Effector memory CD4-positive, alpha-beta T cell (primary cell): ENCODE data around the gene HDAC7.

Experiments used
- DNase-seq, 3 donors: peaks; one replicate each; pipeline ENCODE4 v3.0.0-alpha.2; 2020
- H3K27ac ChIP-seq: 2 replicates; pipeline ENCODE4 v1.7.0; 2013; ENCODE audit warnings: mild to moderate bottlenecking, low read length, moderate library complexity; ENCODE audit not compliant: insufficient read depth, poor library complexity, severe bottlenecking
- H3K27me3 ChIP-seq: replicated peaks from 2 replicates; pipeline ENCODE4 v1.7.0; 2013; ENCODE audit warnings: mild to moderate bottlenecking, low read length; ENCODE audit not compliant: insufficient read depth, control insufficient read depth, poor library complexity, severe bottlenecking
- H3K36me3 ChIP-seq: 2 replicates; pipeline ENCODE4 v1.7.0; 2013; ENCODE audit warnings: mild to moderate bottlenecking, low read length, moderate library complexity; ENCODE audit not compliant: control insufficient read depth, insufficient read depth
- H3K4me1 ChIP-seq: 2 replicates; pipeline ENCODE4 v1.7.0; 2013; ENCODE audit warnings: low read length, mild to moderate bottlenecking; ENCODE audit not compliant: control insufficient read depth, insufficient read depth, poor library complexity, severe bottlenecking
- H3K4me3 ChIP-seq: 2 replicates; pipeline ENCODE4 v1.7.0; 2013; ENCODE audit warnings: low read length, low read depth, mild to moderate bottlenecking; ENCODE audit not compliant: insufficient read depth, poor library complexity, severe bottlenecking
- H3K9me3 ChIP-seq: 2 replicates; pipeline ENCODE4 v1.7.0; 2013; ENCODE audit warnings: mild to moderate bottlenecking, low read length, moderate library complexity; ENCODE audit not compliant: control insufficient read depth

The HDAC7 gene

GRCh38 chr12:47839214-47839876, 19.6 kb upstream of the HDAC7 start:
- Histone ChIP-seq H3K4me1 (peaks cover 12% of the 10 kb centered on the region), H3K27ac (no peak overlapping the region), H3K4me3 (no peak overlapping the region), H3K27me3 (no peaks in the 10 kb centered on the region), H3K36me3 (no peaks in the 10 kb centered on the region), H3K9me3 (no peaks in the 10 kb centered on the region)
- DNase-seq: no peak

DNA sequence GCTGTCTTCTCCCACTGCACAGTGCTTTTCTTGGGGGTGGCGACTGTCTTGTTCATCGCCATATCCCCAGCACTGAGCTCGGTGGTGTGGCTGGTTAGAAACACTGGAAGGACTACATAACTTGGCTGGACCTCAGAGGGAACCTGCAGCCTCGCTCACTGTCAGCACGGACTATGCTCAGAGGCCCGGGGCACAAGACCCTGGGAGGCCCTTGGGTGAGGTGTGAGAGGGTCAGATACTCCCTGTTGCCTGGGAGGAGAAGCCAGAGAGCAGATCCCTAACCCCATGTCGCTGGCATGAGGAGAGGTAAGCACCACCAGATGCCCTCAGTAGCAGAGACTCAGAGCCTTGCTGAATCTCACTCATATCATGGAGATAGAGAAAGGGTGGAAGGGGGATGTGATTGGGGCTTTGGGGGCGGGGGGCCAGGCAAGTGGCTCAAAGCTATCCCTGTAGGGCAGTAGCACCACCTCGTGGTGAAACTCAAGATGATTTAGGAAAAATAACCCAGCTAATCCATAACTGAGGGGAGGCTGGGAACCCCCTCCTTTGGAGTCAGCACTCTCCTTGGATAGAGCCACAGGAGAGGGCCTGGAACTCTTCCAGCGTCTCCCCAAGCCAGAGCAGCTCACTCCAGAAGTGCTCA, 18.7 kb upstream of the HDAC7 start:
- no peaks in the 10 kb centered on the region for H3K36me3 ChIP-seq
- H3K4me3 ChIP-seq: no peak overlapping the region
- H3K4me1 ChIP-seq: peaks cover 22% of the 10 kb centered on the region
- H3K27me3 ChIP-seq: no peaks in the 10 kb centered on the region
- no peak overlapping the region for H3K27ac ChIP-seq
- DNase-seq: no peak
- H3K9me3 ChIP-seq: no peaks in the 10 kb centered on the region

DNA sequence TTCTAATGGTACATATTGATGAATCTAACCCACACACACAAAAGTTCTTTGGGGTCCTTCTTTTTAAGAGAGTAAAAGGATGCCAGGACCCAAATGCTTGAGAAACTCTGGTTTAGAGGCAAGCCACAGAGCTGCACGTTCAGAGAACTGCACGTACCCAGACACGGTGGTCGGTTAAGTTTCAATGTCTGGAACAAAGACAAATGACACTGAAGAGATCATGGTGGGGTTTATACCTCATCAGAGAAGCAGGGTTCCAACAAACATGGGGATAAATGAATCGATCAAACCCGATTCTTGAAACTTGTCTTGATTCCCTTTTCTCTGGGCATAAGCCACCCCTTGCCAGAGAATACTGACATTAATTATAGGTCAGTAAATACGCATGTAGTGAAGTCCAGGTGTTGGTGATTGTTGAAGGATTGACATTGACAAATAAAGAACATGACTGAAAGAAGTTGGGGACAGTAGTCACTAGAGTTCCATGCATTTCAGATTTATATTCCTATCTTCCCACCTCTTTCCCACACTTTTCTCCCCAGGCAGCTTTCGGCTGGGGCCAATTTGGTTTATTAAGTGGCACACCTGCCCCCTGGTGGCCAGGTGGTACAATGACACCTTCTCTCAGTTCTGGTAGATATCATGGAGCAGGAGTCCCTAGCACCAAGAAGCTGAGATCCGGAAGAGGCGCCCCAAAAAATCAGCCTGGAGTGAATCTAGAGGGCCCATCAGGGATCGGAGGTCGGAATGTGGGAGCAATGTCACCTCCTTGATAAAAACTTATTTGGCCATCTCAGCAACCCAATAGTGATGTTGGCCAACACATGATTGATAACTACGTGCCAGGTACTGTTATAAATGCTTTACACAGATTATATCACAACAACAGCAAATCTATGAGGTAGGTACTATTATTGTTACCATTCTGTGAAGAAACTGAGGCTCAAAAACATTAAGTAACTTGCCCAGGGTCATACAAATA, 17.8 kb upstream of the HDAC7 start:
- no peak overlapping the region for H3K27ac ChIP-seq
- H3K4me1 ChIP-seq: peaks cover 31% of the 10 kb centered on the region
- no peaks in the 10 kb centered on the region for H3K36me3 ChIP-seq
- H3K27me3 ChIP-seq: no peaks in the 10 kb centered on the region
- DNase-seq: peak in 2 of 3 donors; percentile 48 to 60
- H3K4me3 ChIP-seq: no peak overlapping the region
- H3K9me3 ChIP-seq: no peaks in the 10 kb centered on the region

- Histone ChIP-seq H3K36me3 (no peaks in the 10 kb centered on the region), H3K27ac (no peak overlapping the region), H3K4me1 (peaks cover 38% of the 10 kb centered on the region), H3K27me3 (no peaks in the 10 kb centered on the region), H3K9me3 (no peaks in the 10 kb centered on the region), H3K4me3 (no peak overlapping the region)
- no peak for DNase-seq
Observed at GRCh38 chr12:47835831-47836155, 16.1 kb upstream of the HDAC7 start.

DNA sequence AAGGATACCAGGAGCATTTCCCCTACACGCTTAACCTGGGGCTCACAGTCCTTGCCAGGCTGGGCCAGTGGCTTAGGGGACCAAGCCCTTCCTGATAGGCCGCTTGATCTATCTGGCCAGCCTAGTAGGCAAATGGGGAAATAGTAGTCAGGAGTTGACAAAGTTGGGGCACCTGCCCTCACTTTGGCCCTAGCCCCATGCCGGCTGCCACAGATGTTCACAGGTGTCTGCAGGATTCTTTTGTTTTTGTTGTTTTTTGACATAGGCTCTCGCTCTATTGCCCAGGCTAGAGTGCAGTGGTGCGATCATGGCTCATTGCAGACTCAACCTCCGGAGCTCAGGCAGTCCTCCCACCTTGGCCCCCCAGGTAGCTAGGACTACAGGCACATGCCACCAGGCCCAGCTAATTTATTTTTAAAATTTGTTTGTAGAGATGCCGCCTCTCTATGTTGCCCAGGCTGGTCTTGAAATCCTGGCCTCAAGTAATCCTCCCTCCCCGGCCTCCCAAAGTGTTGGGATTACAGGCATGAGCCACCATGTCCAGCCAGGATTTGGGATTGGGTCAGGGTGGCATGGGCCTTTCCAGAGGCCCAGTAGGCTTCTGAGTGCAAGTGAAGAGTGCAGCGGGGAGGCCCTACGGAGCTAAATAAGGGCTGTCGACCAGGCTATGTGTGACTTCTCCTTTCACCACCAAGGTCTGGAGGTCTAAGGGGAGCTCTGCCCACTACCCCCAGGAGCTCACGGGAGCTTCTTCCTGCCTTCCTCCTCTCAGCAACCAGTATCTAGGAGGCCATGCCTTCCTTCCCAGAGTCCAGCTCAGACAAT, 15.5 kb upstream of the HDAC7 start:
- DNase-seq: no peak
- Histone ChIP-seq H3K4me1 (peaks cover 42% of the 10 kb centered on the region), H3K4me3 (no peak overlapping the region), H3K9me3 (no peaks in the 10 kb centered on the region), H3K27me3 (no peaks in the 10 kb centered on the region), H3K36me3 (no peaks in the 10 kb centered on the region), H3K27ac (no peak overlapping the region)

DNA sequence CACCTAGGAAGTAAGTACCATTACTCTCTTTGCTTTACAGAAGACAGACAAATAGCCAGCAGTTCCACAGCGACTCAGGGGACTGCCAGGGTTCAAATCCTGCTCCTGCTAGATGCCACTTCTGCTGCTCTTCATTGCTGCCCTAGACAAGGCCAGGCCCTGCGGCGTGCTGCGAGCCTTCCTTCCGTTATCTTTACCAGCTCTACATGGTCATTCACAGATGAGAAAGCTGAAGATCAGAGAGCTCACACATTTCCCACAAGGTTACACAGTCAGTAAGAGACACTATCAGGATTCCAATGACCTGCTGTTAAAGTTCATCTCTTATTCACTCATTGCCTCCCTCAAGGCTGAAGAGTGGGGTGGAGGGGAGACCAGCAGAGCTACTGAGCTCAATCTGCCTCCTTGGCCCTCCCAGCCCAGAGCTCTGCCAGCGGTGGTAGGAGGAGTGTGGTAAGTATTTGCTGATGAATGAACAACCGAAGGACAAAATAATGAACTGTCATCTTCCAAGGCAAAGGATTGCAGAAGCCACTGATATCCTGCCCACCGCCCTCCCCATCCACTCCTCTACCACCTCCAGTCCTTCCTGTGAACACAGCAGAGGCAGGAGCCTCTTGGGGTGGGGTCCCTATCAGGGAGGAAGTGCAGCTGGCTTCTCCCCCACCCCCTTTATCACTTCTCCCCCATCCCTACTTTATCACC, 14.6 kb upstream of the HDAC7 start:
- DNase-seq: no peak
- Histone ChIP-seq H3K9me3 (no peaks in the 10 kb centered on the region), H3K36me3 (no peaks in the 10 kb centered on the region), H3K27ac (peak overlapping the region; percentile 83), H3K4me1 (peaks cover 51% of the 10 kb centered on the region), H3K4me3 (no peak overlapping the region), H3K27me3 (no peaks in the 10 kb centered on the region)

- H3K4me1 ChIP-seq: peaks cover 58% of the 10 kb centered on the region
- peak overlapping the region; percentile 83 for H3K27ac ChIP-seq
- peak overlapping the region; percentile 35 for H3K4me3 ChIP-seq
- no peaks in the 10 kb centered on the region for H3K9me3 ChIP-seq
- DNase-seq: no peak
- H3K27me3 ChIP-seq: no peaks in the 10 kb centered on the region
- H3K36me3 ChIP-seq: no peaks in the 10 kb centered on the region
Observed at GRCh38 chr12:47833591-47834012, 13.9 kb upstream of the HDAC7 start.

- Histone ChIP-seq H3K9me3 (no peaks in the 10 kb centered on the region), H3K4me3 (peak overlapping the region; percentile 35), H3K27me3 (no peaks in the 10 kb centered on the region), H3K4me1 (peaks cover 59% of the 10 kb centered on the region), H3K27ac (peak overlapping the region; percentile 83), H3K36me3 (no peaks in the 10 kb centered on the region)
- no peak for DNase-seq
Observed at GRCh38 chr12:47832263-47832933, 12.7 kb upstream of the HDAC7 start.

DNA sequence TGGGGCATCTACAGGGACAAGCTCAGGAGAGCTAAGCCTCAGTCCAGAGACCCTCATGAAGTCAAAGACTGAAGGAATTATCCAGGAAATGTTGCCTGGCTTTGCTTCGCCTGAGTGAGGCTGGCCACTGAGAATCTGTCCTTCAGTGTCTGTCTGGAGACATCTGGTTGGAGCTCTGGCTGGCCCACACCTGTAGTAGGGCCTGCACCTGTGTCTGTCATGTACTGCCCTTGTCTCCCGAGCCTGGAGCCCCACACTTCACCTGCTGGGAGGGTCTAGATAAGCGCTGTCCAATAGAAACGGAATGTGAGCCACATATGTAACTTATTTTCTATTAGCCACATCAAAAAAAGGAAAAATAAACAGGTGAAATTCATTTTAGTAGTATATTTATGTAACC, 9.9 kb upstream of the HDAC7 start:
- Histone ChIP-seq H3K4me3 (no peak overlapping the region), H3K36me3 (no peaks in the 10 kb centered on the region), H3K9me3 (no peaks in the 10 kb centered on the region), H3K27ac (no peak overlapping the region), H3K27me3 (no peaks in the 10 kb centered on the region), H3K4me1 (peaks cover 78% of the 10 kb centered on the region)
- DNase-seq: no peak
